Ectodermal cell (in vitro differentiated cells): ENCODE data around the gene CH25H.

Experiments used
- H3K27ac ChIP-seq: 2 replicates; pipeline ENCODE4 v1.7.0; 2013; ENCODE audit warnings: mild to moderate bottlenecking, low read depth, low read length; ENCODE audit not compliant: insufficient read depth, poor library complexity, severe bottlenecking
- H3K27me3 ChIP-seq: 2 replicates; pipeline ENCODE4 v1.7.0; 2013; ENCODE audit warnings: mild to moderate bottlenecking, low read length; ENCODE audit not compliant: insufficient read depth, control insufficient read depth, poor library complexity, severe bottlenecking
- H3K36me3 ChIP-seq: one replicate; pipeline ENCODE4 v1.7.0; 2013; ENCODE audit warnings: low read length; ENCODE audit not compliant: control insufficient read depth, insufficient read depth
- H3K4me1 ChIP-seq: one replicate; pipeline ENCODE4 v1.7.0; 2013; ENCODE audit warnings: low read length; ENCODE audit not compliant: control insufficient read depth, insufficient read depth
- H3K4me3 ChIP-seq: 2 replicates; pipeline ENCODE4 v1.7.0; 2013; ENCODE audit warnings: low read depth, low read length, control low read depth; ENCODE audit not compliant: insufficient read depth
- H3K9me3 ChIP-seq: 2 replicates; pipeline ENCODE4 v1.7.0; 2013; ENCODE audit warnings: mild to moderate bottlenecking, low read length, moderate library complexity; ENCODE audit not compliant: control insufficient read depth
- WGBS, 2 experiments: methylation state at CpG; one replicate each; pipeline ENCODE4 v1.1.7; 2013; ENCODE audit warnings: missing lambda C conversion rate in 2 of 2; 5-methylcytosine and 5-hydroxymethylcytosine counted together

Gene CH25H

GRCh38 chr10:89245802-89246201, 38.7 kb upstream of the CH25H start:
- H3K9me3 ChIP-seq: no peaks in the 10 kb centered on the region
- H3K27me3 ChIP-seq: peaks cover 4% of the 10 kb centered on the region
- H3K27ac ChIP-seq: no peak overlapping the region
- no peak overlapping the region for H3K4me3 ChIP-seq
- WGBS, 2 experiments: 66 to 74% methylated on average over 4 of the region's 4 CpGs
- peaks cover 11% of the 10 kb centered on the region for H3K4me1 ChIP-seq
- no peaks in the 10 kb centered on the region for H3K36me3 ChIP-seq

GRCh38 chr10:89242840-89243568, 35.9 kb upstream of the CH25H start:
- no peak overlapping the region for H3K27ac ChIP-seq
- WGBS, 2 experiments: 69 to 76% methylated on average over 8 of the region's 8 CpGs
- no peaks in the 10 kb centered on the region for H3K36me3 ChIP-seq
- no peaks in the 10 kb centered on the region for H3K9me3 ChIP-seq
- H3K27me3 ChIP-seq: no peaks in the 10 kb centered on the region
- peaks cover 10% of the 10 kb centered on the region for H3K4me1 ChIP-seq
- H3K4me3 ChIP-seq: no peak overlapping the region

GRCh38 chr10:89242345-89242684, 35.2 kb upstream of the CH25H start:
- no peaks in the 10 kb centered on the region for H3K27me3 ChIP-seq
- no peak overlapping the region for H3K27ac ChIP-seq
- H3K4me3 ChIP-seq: no peak overlapping the region

GRCh38 chr10:89241486-89242344, 34.6 kb upstream of the CH25H start:
- Histone ChIP-seq H3K36me3 (no peaks in the 10 kb centered on the region), H3K4me1 (peaks cover 10% of the 10 kb centered on the region), H3K9me3 (no peaks in the 10 kb centered on the region), H3K4me3 (no peak overlapping the region), H3K27me3 (no peaks in the 10 kb centered on the region), H3K27ac (no peak overlapping the region)
- 84 to 87% methylated on average over 2 of the region's 3 CpGs for WGBS, 2 experiments

More at GRCh38 chr10:89242345-89242684, 35.2 kb upstream of the CH25H start:
- Histone ChIP-seq H3K4me1 (peaks cover 10% of the 10 kb centered on the region), H3K9me3 (no peaks in the 10 kb centered on the region), H3K36me3 (no peaks in the 10 kb centered on the region)

- Histone ChIP-seq H3K9me3 (no peaks in the 10 kb centered on the region), H3K27ac (no peak overlapping the region), H3K4me1 (peaks cover 10% of the 10 kb centered on the region), H3K4me3 (no peak overlapping the region), H3K36me3 (no peaks in the 10 kb centered on the region), H3K27me3 (no peaks in the 10 kb centered on the region)
- 90 to 91% methylated on average over 3 of the region's 3 CpGs for WGBS, 2 experiments
Measured at GRCh38 chr10:89241026-89241425, 33.9 kb upstream of the CH25H start.

- 92% methylated on average over 3 of the region's 3 CpGs for WGBS, 2 experiments
- no peaks in the 10 kb centered on the region for H3K9me3 ChIP-seq
- no peak overlapping the region for H3K27ac ChIP-seq
- H3K36me3 ChIP-seq: no peaks in the 10 kb centered on the region
- no peaks in the 10 kb centered on the region for H3K27me3 ChIP-seq
- H3K4me3 ChIP-seq: no peak overlapping the region
- H3K4me1 ChIP-seq: peaks cover 14% of the 10 kb centered on the region
Measured at GRCh38 chr10:89240519-89240918, 33.4 kb upstream of the CH25H start.

GRCh38 chr10:89238956-89239644, 32.0 kb upstream of the CH25H start:
- no peaks in the 10 kb centered on the region for H3K9me3 ChIP-seq
- WGBS, 2 experiments: 90 to 94% methylated on average over 5 of the region's 5 CpGs
- no peaks in the 10 kb centered on the region for H3K36me3 ChIP-seq
- H3K27ac ChIP-seq: no peak overlapping the region
- no peak overlapping the region for H3K4me3 ChIP-seq
- H3K27me3 ChIP-seq: no peaks in the 10 kb centered on the region
- H3K4me1 ChIP-seq: peaks cover 19% of the 10 kb centered on the region

GRCh38 chr10:89237849-89238248, 30.7 kb upstream of the CH25H start:
- Histone ChIP-seq H3K9me3 (no peaks in the 10 kb centered on the region), H3K36me3 (no peaks in the 10 kb centered on the region), H3K27me3 (no peaks in the 10 kb centered on the region), H3K27ac (no peak overlapping the region), H3K4me3 (no peak overlapping the region), H3K4me1 (peaks cover 19% of the 10 kb centered on the region)

- Histone ChIP-seq H3K4me3 (no peak overlapping the region), H3K36me3 (no peaks in the 10 kb centered on the region), H3K27ac (no peak overlapping the region), H3K9me3 (no peaks in the 10 kb centered on the region), H3K4me1 (peaks cover 10% of the 10 kb centered on the region), H3K27me3 (no peaks in the 10 kb centered on the region)
- 92 to 98% methylated on average over 3 to 4 of the region's 4 CpGs for WGBS, 2 experiments
Measured at GRCh38 chr10:89236226-89236797, 29.2 kb upstream of the CH25H start.
